Activated CD8-positive, alpha-beta T cell treated with anti-CD3 and anti-CD28 coated beads for 36 hours (primary cell): ENCODE measurements around the gene SFT2D2. TPM values are rescaled to one million over a fixed set of nuclear protein-coding genes. Genes with fewer than 3 reads are reported as not detected.
"Not testable (repeated sequence)": the region's sequence is repeated elsewhere in the genome, so short reads cannot be mapped to it uniquely, and the experiment has no call there.

Source experiments
- ATAC-seq: fragments of 200-7000 bp; cut with Tn5 transposase; one replicate; pipeline ENCODE4 v1.10.0; 2021; ENCODE audit warnings: mild to moderate bottlenecking, moderate library complexity
- CTCF ChIA-PET: fragments of 350-600 bp; sonication (Branson Sonifier 250); formaldehyde crosslinking; loops from one replicate; lab custom pipeline; 2021; ENCODE audit warnings: antibody characterized with exemption; lab: Charles Lee
- POLR2A ChIA-PET: fragments of 350-600 bp; sonication (Branson Sonifier 250); formaldehyde crosslinking; loops from one replicate; lab custom pipeline; 2021; ENCODE audit warnings: antibody characterized with exemption; lab: Charles Lee
- DNase-seq: peaks from one replicate; pipeline ENCODE4 v3.0.0-alpha.2; 2020
- H3K27ac Mint-ChIP-seq: one replicate; pipeline ENCODE4 v1.8.0; 2021; ENCODE audit warnings: mild to moderate bottlenecking, mixed read lengths
- H3K27me3 Mint-ChIP-seq: one replicate; pipeline ENCODE4 v1.8.0; 2021; ENCODE audit warnings: mixed read lengths
- H3K36me3 Mint-ChIP-seq: one replicate; pipeline ENCODE4 v1.8.0; 2021; ENCODE audit warnings: low read depth, mixed read lengths
- H3K4me1 Mint-ChIP-seq: one replicate; pipeline ENCODE4 v1.8.0; 2021; ENCODE audit warnings: low read depth, mixed read lengths
- H3K4me3 Mint-ChIP-seq: one replicate; pipeline ENCODE4 v1.8.0; 2021; ENCODE audit warnings: mild to moderate bottlenecking, moderate library complexity, mixed read lengths
- H3K9me3 Mint-ChIP-seq: one replicate; pipeline ENCODE4 v1.8.0; 2021; ENCODE audit warnings: mixed read lengths
- intact Hi-C: fragments of 100-400 bp; cut with micrococcal nuclease; formaldehyde crosslinking; loops from one replicate; pipeline ENCODE4 v1.10.0; 2022
- total RNA-seq, 2 experiments: library from RNA; stranded (reverse); gene quantifications; one replicate each; pipeline ENCODE4 v1.2.3, GENCODE V29; 2021
- TF ChIP-seq, protein P1 (sequence below): fragments of 200-600 bp; IDR thresholded peaks from one replicate; pipeline ENCODE4 v1.8.0; 2022; ENCODE audit warnings: antibody characterized with exemption, mild to moderate bottlenecking

SFT2D2 gene
- total RNA-seq, 2 experiments from 2014 or later = 30.8 to 31.4 TPM

- Mint-ChIP-seq H3K36me3 (peaks cover 8% of the 10 kb centered on the region), H3K4me1 (peaks cover 13% of the 10 kb centered on the region), H3K4me3 (no peak overlapping the region), H3K27ac (no peak overlapping the region), H3K27me3 (no peaks in the 10 kb centered on the region), H3K9me3 (no peaks in the 10 kb centered on the region)
- TF ChIP-seq, protein P1, sequence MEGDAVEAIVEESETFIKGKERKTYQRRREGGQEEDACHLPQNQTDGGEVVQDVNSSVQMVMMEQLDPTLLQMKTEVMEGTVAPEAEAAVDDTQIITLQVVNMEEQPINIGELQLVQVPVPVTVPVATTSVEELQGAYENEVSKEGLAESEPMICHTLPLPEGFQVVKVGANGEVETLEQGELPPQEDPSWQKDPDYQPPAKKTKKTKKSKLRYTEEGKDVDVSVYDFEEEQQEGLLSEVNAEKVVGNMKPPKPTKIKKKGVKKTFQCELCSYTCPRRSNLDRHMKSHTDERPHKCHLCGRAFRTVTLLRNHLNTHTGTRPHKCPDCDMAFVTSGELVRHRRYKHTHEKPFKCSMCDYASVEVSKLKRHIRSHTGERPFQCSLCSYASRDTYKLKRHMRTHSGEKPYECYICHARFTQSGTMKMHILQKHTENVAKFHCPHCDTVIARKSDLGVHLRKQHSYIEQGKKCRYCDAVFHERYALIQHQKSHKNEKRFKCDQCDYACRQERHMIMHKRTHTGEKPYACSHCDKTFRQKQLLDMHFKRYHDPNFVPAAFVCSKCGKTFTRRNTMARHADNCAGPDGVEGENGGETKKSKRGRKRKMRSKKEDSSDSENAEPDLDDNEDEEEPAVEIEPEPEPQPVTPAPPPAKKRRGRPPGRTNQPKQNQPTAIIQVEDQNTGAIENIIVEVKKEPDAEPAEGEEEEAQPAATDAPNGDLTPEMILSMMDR = no peak
- ATAC-seq (no peak), DNase-seq (peak; percentile 37)
- POLR2A ChIA-PET = interaction anchor here (0.6 to 1.0 kb wide), 2 partner anchors 9 to 38 kb away, joined by 3 to 11 read pairs; no protein-coding TSS in a partner anchor
- intact Hi-C loops = loop anchor here (5.0 kb wide), 1 partner anchor 42 kb away; no protein-coding TSS in a partner anchor
- CTCF ChIA-PET = interaction anchor here (0.6 to 1.0 kb wide), 3 partner anchors 12 to 1406 kb away, joined by 3 to 4 read pairs (median 3); no protein-coding TSS in a partner anchor
These were observed 45.7 kb upstream of the SFT2D2 start for GRCh38 chr1:168180148-168180524.

DNA sequence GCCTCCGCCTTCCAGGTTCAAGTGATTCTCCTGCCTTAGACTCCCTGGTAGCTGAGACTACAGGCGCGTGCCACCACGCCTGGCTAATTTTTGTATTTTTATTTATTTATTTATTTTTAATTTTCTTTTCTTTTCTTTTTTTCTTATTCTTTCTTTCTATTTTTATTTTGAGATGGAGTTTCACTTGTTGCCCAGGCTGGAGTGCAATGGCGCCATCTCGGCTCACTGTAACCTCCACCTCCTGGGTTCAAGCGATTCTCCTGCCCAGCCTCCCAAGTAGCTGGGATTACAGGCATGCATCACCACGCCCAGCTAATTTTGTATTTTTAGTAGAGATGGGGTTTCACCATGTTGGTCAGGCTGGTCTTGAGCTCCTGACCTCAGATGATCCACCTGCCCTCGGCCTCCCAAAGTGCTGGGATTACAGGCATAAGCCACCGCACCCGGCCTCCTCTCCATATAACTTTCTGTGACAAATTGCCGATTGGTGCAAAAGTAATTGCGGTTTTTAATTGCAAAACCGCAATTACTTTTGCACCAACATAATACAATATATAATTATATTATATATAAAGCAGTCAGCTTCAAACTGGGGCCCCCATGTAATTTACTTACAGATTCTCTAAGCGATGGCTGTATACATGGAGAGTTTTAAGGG, 44.6 kb upstream of the SFT2D2 start:
- peaks cover 14% of the 10 kb centered on the region for H3K4me1 Mint-ChIP-seq
- H3K36me3 Mint-ChIP-seq = peaks cover 11% of the 10 kb centered on the region
- H3K27ac Mint-ChIP-seq, H3K9me3 Mint-ChIP-seq, DNase-seq, CTCF ChIA-PET, H3K27me3 Mint-ChIP-seq, ATAC-seq, H3K4me3 Mint-ChIP-seq: not testable (repeated sequence)
- intact Hi-C loops = loop anchor here (5.0 kb wide), 1 partner anchor 41 kb away; no protein-coding TSS in a partner anchor
- POLR2A ChIA-PET = interaction anchor here (0.6 to 0.7 kb wide), 2 partner anchors 67 to 228 kb away, joined by 3 read pairs; no protein-coding TSS in a partner anchor

DNA sequence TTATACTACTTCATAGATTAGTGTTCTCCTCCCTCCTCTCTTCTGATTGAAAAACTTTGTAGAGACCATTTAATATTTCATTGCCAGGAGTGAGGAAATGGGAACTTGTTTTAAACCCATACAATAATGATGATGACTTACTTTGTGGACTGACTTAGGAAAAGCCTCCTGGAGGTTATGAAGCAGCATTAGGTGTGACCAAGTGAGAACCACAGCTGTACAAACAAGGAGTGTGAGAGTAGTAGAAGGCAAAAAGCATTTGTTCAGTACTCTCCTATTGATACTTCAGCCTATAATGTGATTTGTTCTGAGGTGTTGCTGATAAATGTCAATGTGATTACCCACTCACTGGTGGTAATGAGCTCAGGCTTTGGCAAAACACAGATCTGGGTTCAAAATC, 38.6 kb upstream of the SFT2D2 start:
- no peak for ATAC-seq
- TF ChIP-seq, protein P1 = no peak
- Mint-ChIP-seq H3K4me1 (peaks cover 11% of the 10 kb centered on the region), H3K27me3 (no peaks in the 10 kb centered on the region), H3K27ac (no peak overlapping the region), H3K36me3 (peaks cover 32% of the 10 kb centered on the region), H3K4me3 (no peak overlapping the region), H3K9me3 (no peaks in the 10 kb centered on the region)
- no peak for DNase-seq
- ChIA-PET POLR2A (interaction anchor here (0.6 kb wide), 1 partner anchor 48 kb away, joined by 3 read pairs; no protein-coding TSS in a partner anchor), CTCF (interaction anchor here (1.2 kb wide), 1 partner anchor 49 kb away, joined by 4 read pairs; no protein-coding TSS in a partner anchor)
- intact Hi-C loops = no loop called here

DNA sequence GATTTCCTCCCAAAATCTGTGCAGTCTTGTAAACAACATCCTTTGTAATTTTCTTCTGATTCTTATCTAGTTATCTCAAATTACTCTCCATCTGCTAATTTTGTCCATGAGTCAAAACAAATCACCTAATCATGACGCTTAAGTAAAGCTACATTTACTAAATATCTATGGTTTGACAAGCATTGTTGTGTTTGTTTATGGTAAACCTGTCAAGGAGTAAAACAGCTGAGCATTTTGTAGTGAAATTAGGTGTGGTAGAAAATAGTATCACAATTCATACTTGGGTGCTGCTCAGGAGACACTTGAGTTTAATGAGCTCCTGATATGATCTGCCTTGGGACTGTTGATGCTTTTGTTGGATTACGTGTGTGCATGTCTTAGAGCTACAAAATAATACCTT, 35.4 kb upstream of the SFT2D2 start:
- H3K27ac Mint-ChIP-seq = no peak overlapping the region
- intact Hi-C loops = no loop called here
- ChIA-PET POLR2A (no interaction called here), CTCF (no interaction called here)
- TF ChIP-seq, protein P1 = no peak
- no peaks in the 10 kb centered on the region for H3K9me3 Mint-ChIP-seq
- no peaks in the 10 kb centered on the region for H3K27me3 Mint-ChIP-seq
- no peak overlapping the region for H3K4me3 Mint-ChIP-seq
- no peak for ATAC-seq
- peaks cover 6% of the 10 kb centered on the region for H3K4me1 Mint-ChIP-seq
- no peak for DNase-seq
- H3K36me3 Mint-ChIP-seq = peaks cover 29% of the 10 kb centered on the region

GRCh38 chr1:168195199-168196135, 30.3 kb upstream of the SFT2D2 start:
- Mint-ChIP-seq H3K27me3 (no peaks in the 10 kb centered on the region), H3K4me3 (no peak overlapping the region), H3K9me3 (no peaks in the 10 kb centered on the region), H3K36me3 (peaks cover 37% of the 10 kb centered on the region), H3K27ac (no peak overlapping the region), H3K4me1 (peaks cover 9% of the 10 kb centered on the region)
- ATAC-seq = no peak
- intact Hi-C loops = no loop called here
- POLR2A ChIA-PET = no interaction called here
- TF ChIP-seq, protein P1 = no peak
- no peak for DNase-seq
- CTCF ChIA-PET = no interaction called here
